Activated CD4-positive, CD25-positive, alpha-beta regulatory T cell treated with anti-CD3 and anti-CD28 coated beads, Interleukin-2, amount 50 U/mL, for 24 hours (primary cell): ENCODE results near the gene ALDH9A1.
A peak's percentile ranks its signal among the peaks of the same experiment; 100 is the strongest.
"Not testable (repeated sequence)": the region's sequence is repeated elsewhere in the genome, so short reads cannot be mapped to it uniquely, and the experiment has no call there.

Experiments
- ATAC-seq, 2 donors: fragments of 150-1000 bp; cut with Tn5 transposase; one replicate each; pipeline ENCODE4 v1.10.0; 2021; ENCODE audit warnings: mild to moderate bottlenecking in 1 of 2, moderate library complexity in 1 of 2

ALDH9A1 gene

GRCh38 chr1:165697881-165698760, at the start of gene ALDH9A1:
ALDH9A1 (minus strand) TSS chr1:165698562; CDS start chr1:165698558, 4 bp downstream.
- ATAC-seq, result peak; percentile 95

- no peak for ATAC-seq
These were observed 49.5 kb upstream of the ALDH9A1 start for GRCh38 chr1:165747632-165748447.

GRCh38 chr1:165744913-165745312, 46.6 kb upstream of the ALDH9A1 start:
- not testable (repeated sequence) for ATAC-seq

GRCh38 chr1:165742194-165742593, 43.8 kb upstream of the ALDH9A1 start:
- no peak for ATAC-seq

- no peak for ATAC-seq
These were observed 40.4 kb upstream of the ALDH9A1 start for GRCh38 chr1:165738794-165739193.

- ATAC-seq, result no peak
These were observed 38.8 kb upstream of the ALDH9A1 start for GRCh38 chr1:165737196-165737595.

- ATAC-seq, result no peak
These were observed 36.5 kb upstream of the ALDH9A1 start for GRCh38 chr1:165734906-165735305.

GRCh38 chr1:165726841-165727240, 28.5 kb upstream of the ALDH9A1 start:
- ATAC-seq, result no peak

- no peak for ATAC-seq
These were observed 27.8 kb upstream of the ALDH9A1 start for GRCh38 chr1:165726169-165726568.

GRCh38 chr1:165717918-165718515, 19.7 kb upstream of the ALDH9A1 start:
- ATAC-seq, result no peak

- ATAC-seq, result not testable (repeated sequence)
These were observed 18.1 kb upstream of the ALDH9A1 start for GRCh38 chr1:165716265-165717051.

- no peak for ATAC-seq
These were observed 14.4 kb upstream of the ALDH9A1 start for GRCh38 chr1:165712764-165713163.

- no peak for ATAC-seq
These were observed 9.8 kb upstream of the ALDH9A1 start for GRCh38 chr1:165707984-165708706.

- ATAC-seq, result no peak
These were observed 5.3 kb upstream of the ALDH9A1 start for GRCh38 chr1:165703648-165704047.

- not testable (repeated sequence) for ATAC-seq
These were observed 3.6 kb upstream of the ALDH9A1 start for GRCh38 chr1:165701922-165702321.

- ATAC-seq, result no peak
These were observed 1.2 kb upstream of the ALDH9A1 start for GRCh38 chr1:165699577-165699976.

GRCh38 chr1:165698761-165699052, 345 bp upstream of the ALDH9A1 start:
- ATAC-seq, result no peak

GRCh38 chr1:165697491-165697880, 876 bp downstream of the ALDH9A1 start:
- ATAC-seq, result no peak

- ATAC-seq, result no peak
These were observed 1.7 kb downstream of the ALDH9A1 start for GRCh38 chr1:165696625-165697100.

GRCh38 chr1:165695031-165695430, 3.3 kb downstream of the ALDH9A1 start:
- no peak for ATAC-seq

- ATAC-seq, result no peak
These were observed 10.3 kb downstream of the ALDH9A1 start for GRCh38 chr1:165688046-165688445.

- peak; percentile 28 to 77 for ATAC-seq
These were observed 11.4 kb downstream of the ALDH9A1 start for GRCh38 chr1:165686971-165687433.
